Hepatocyte (in vitro differentiated cells): ENCODE data around the gene LCN9.

Experiments used
- CTCF ChIP-seq: fragments of 200-600 bp; sonication (generic); IDR thresholded peaks from 2 replicates; pipeline ENCODE4 v1.5.1; 2016; ENCODE audit warnings: antibody characterized with exemption, mild to moderate bottlenecking; ENCODE audit not compliant: poor library complexity
- EZH2 ChIP-seq: fragments of 200-600 bp; sonication (generic); IDR thresholded peaks from 2 replicates; pipeline ENCODE4 v1.6.1; 2016; ENCODE audit warnings: antibody characterized with exemption, mild to moderate bottlenecking, borderline replicate concordance
- EZH2phosphoT487 ChIP-seq: fragments of 200-600 bp; sonication (generic); IDR thresholded peaks from one replicate; pipeline ENCODE4 v1.6.1; 2018; ENCODE audit warnings: antibody characterized with exemption, mild to moderate bottlenecking, low read depth, moderate library complexity; ENCODE audit not compliant: unreplicated experiment, severe bottlenecking

GRCh38 chr9:135677641-135678168 is 14.6 kb downstream of the LCN9 start:
- no peak for TF ChIP-seq CTCF
- TF ChIP-seq EZH2 = no peak
- no peak for TF ChIP-seq EZH2phosphoT487
